DMS53 treated with DMSO at 0.1 percent for 48 hours (cell line): ENCODE data around the gene BEX2.

Source experiments
- DNase-seq: peaks from one replicate; lab custom pipeline; 2025; ENCODE audit not compliant: unreplicated experiment; lab: John Stamatoyannopoulos, UW

Gene BEX2

DNA sequence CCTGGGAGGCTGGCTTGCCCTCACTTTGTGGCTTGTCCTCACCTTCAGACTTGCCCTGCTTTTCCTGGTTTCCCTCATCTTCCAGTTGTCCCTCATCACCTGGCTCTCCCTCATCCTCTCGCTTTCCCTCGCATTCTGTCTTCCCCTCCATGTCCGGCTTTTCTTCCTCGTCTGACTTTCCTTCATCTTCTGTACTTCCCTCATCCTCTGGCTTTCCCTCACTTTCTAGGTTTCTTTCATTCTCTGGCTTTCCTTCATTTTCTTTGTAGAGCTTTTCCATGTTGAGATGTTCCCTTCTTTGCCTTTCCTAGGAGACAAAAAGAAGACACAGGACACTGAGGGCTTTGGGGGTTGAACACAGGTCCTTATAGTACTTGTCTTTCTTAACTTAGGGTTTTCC is 36.5 kb downstream of the BEX2 start:
- no peak for DNase-seq
